Activated T-helper 1 cell treated with Interleukin-2 at 50 U/mL for 16 hours (primary cell): Measurements from ENCODE around the gene MGAT5B.
A peak's percentile ranks its signal among the peaks of the same experiment; 100 is the strongest.
"Not testable (repeated sequence)": the region's sequence is repeated elsewhere in the genome, so short reads cannot be mapped to it uniquely, and the experiment has no call there.

Experiments
- DNase-seq: peaks from one replicate; pipeline ENCODE4 v3.0.0-alpha.2; 2020; ENCODE audit warnings: low read depth

Gene MGAT5B

GRCh38 chr17:76978050-76978449, 109.8 kb downstream of the MGAT5B start:
- not testable (repeated sequence) for DNase-seq

GRCh38 chr17:76981545-76982295, 113.5 kb downstream of the MGAT5B start:
- no peak for DNase-seq

GRCh38 chr17:76982408-76983074, 114.3 kb downstream of the MGAT5B start:
- DNase-seq = no peak

DNA sequence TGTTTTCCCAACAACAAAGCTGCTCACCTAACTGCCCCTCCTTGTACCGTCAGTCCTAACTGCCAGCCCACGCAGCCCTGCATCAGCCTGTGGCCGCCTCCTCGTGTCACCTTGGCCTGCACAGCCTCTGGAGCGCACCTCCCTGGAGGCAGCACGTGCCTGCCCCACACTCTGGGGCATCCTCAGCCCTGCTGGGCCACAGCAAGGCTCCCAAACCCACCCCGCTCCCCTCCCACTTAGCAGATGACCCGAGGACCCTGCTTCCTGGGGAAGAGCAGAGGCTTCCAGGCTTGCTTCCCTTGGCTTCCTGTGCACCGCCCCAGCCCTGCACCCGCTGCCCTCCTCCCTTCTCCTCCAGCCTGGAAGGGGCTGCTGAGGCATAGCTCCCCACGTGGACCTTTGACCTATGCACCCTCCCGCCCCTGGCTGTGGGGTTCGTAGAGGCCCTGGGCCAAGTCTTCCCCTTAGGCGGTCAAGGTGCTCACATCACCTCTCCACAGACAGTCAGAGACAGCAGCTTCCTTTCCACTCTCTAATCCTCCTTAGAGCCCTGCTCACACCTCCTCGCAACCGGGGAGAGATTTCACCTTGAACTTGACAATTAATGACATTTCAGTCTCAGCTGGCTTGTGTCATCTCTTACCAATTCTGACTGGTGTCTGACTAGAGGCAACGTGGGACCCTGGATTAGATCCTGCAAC, 115.0 kb downstream of the MGAT5B start:
- DNase-seq = no peak

- DNase-seq = no peak
Measured at GRCh38 chr17:76986365-76986764, 118.2 kb downstream of the MGAT5B start.

DNA sequence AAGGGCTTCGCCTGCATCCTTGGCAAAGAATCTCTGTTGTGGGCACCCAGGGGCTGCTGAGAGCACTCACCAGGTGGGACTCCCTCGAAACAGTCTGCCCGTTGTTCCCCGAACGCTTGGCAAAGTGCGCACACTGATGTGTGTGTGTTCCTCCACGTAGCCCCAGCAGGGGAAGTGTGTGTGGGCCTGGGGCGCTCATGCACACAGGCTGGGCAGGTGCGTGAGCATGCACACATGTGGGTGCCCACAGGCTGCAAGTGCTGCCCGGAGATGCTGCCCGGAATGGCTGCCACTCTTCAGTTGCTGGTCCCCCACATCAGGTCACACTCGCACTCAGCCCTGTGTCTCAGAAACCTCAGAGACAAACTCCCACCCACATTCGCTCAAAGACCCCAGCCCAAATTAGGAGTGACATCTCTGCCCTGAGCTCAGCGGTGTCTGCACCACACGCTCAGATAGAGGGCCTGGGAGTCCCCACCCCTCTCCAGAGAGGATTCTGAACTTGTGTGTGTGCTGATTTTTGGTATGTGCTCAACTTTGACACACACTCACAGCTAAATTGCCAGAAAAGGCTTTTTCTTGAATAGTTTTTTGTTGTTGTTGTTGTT, 119.4 kb downstream of the MGAT5B start:
- DNase-seq = no peak

GRCh38 chr17:76988796-76989195, 120.6 kb downstream of the MGAT5B start:
- no peak for DNase-seq

DNA sequence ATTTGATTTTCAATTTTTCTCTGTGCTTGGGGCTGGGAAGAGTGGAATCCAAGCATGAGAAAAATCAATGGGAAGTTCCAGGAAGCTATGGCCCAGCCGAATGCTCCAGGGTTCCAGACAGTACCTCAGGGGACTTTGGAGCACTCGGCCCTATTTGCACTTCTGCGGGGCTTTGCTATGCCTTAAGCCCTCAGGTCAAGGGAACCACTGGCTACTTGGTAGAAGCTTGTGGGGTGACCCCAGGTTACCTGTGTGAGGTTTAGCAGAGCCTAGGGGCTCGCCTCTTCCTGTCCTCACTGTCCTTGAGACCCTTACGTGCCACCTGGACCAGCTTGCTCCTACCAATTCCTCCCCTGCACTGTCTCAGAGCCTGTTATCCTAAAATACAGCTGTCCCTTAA, 121.3 kb downstream of the MGAT5B start:
- DNase-seq = no peak

DNA sequence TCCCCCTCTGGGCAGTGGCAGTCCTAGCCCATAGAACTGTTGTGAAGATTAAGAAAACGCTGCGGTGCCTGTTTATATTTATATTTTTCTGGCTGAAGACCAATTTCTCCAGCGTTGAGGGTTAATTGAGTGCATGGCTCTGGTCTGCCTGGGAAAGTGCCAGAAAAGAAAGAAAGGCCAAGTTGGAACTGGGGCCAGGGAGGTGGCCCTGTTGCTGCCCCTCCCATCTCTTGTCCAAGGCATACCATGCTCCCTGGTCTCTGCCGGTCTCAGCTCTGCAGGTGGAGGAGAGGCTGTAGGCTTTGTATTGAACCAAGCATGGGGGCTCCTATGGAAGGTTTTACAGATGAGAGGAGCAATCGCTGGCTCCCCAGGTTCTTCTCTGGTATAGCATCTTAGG, 124.7 kb downstream of the MGAT5B start:
- no peak for DNase-seq

- no peak for DNase-seq
Measured at GRCh38 chr17:76993651-76994050, 125.4 kb downstream of the MGAT5B start.

GRCh38 chr17:76994237-76994637, 126.0 kb downstream of the MGAT5B start:
- DNase-seq = no peak

GRCh38 chr17:76995387-76996105, 127.3 kb downstream of the MGAT5B start:
- no peak for DNase-seq

GRCh38 chr17:76996741-76997694, 128.8 kb downstream of the MGAT5B start:
- no peak for DNase-seq

DNA sequence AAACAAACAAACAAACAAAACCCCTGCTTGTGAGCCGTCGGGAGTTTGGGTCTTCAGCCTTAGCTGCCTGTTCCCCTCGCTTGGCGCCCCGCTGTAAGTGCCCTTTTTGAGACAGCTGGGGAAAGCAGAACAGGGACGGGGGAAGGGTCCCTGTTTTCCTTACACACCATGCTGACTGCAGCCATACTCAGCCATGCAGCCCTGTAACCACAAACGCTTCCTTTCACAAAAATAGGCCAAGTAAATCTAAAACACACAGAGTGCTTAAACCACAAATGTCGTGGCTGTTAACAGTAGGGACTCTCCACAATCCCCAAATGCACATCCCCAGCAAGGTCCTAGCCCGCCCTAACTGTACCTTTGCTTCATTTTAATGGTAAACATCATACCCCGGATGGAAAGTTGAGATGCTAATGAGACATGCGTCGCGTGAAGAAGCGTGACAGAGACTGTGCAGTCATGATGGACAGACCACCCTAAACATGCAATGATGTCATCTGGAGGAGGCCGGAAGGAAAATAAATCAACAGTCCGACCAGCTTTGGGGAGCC, 129.9 kb downstream of the MGAT5B start:
- DNase-seq = peak; percentile 30

DNA sequence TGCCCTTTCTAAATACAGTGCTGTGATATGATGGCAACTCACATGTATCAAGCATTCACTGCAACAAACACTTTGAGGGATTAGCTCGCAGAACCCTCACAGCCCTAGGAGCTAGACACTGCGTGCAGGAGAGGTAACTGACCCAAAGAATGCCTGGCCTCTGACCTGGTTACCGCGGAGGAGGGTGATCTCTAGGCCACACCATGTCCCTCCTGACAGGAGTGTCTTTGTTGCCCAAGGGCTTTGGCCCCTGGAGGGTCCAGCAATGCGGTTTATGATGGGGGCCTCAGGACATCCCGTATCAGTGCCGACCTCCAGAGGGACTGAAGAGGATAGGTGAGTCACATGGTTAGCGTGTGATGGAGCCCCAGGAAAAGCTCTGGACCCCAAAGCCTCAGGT, 130.6 kb downstream of the MGAT5B start:
- no peak for DNase-seq
